Neural progenitor cell (in vitro differentiated cells): ENCODE results near the gene PIAS1.

Experiments used
- EZH2 ChIP-seq: fragments of 200-600 bp; sonication (generic); IDR thresholded peaks from 2 replicates; pipeline ENCODE4 v1.6.1; 2017; ENCODE audit warnings: antibody characterized with exemption, mild to moderate bottlenecking, moderate library complexity
- TF ChIP-seq, protein P1 (sequence below): fragments of 200-600 bp; sonication (generic); IDR thresholded peaks from 2 replicates; pipeline ENCODE4 v1.5.1; 2017; ENCODE audit warnings: antibody characterized with exemption, mild to moderate bottlenecking

DNA sequence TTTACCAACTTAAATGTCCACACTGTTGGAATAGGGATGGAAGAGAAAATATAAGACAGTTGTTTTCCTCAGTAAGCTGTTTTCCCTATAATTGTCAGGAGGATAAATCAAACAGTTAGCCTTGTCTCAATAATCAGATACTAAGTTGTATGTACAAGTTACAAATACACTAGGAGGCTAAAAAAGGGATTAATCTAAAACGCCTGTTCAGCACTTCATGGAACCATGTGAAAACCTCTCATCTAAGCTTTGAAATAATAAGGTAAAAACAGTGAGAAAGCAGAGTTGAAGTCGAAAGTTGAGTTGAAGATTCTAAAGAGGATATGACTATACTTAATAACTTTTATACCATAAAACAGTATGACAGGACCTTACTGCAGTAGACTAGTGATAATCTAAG is 89.0 kb downstream of the PIAS1 start:
- TF ChIP-seq, protein P1, sequence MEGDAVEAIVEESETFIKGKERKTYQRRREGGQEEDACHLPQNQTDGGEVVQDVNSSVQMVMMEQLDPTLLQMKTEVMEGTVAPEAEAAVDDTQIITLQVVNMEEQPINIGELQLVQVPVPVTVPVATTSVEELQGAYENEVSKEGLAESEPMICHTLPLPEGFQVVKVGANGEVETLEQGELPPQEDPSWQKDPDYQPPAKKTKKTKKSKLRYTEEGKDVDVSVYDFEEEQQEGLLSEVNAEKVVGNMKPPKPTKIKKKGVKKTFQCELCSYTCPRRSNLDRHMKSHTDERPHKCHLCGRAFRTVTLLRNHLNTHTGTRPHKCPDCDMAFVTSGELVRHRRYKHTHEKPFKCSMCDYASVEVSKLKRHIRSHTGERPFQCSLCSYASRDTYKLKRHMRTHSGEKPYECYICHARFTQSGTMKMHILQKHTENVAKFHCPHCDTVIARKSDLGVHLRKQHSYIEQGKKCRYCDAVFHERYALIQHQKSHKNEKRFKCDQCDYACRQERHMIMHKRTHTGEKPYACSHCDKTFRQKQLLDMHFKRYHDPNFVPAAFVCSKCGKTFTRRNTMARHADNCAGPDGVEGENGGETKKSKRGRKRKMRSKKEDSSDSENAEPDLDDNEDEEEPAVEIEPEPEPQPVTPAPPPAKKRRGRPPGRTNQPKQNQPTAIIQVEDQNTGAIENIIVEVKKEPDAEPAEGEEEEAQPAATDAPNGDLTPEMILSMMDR, result no peak
- TF ChIP-seq EZH2, result no peak
